GM19438 (cell line): Measurements from ENCODE around the gene DOCK6.

Experiments
- ATAC-seq: cut with Tn5 transposase; IDR thresholded peaks from one replicate; pipeline ENCODE4 v1.9.1; 2021; ENCODE audit warnings: low read depth; ENCODE audit not compliant: unreplicated experiment

Gene DOCK6

GRCh38 chr19:11261971-11262839 lies at the start of gene DOCK6:
Gene DOCK6 (minus strand): TSS chr19:11262524. CDS start chr19:11262440, 84 bp downstream.
- ATAC-seq, result no peak

- ATAC-seq, result no peak
Measured at GRCh38 chr19:11306337-11306736, 44.0 kb upstream of the DOCK6 start.

DNA sequence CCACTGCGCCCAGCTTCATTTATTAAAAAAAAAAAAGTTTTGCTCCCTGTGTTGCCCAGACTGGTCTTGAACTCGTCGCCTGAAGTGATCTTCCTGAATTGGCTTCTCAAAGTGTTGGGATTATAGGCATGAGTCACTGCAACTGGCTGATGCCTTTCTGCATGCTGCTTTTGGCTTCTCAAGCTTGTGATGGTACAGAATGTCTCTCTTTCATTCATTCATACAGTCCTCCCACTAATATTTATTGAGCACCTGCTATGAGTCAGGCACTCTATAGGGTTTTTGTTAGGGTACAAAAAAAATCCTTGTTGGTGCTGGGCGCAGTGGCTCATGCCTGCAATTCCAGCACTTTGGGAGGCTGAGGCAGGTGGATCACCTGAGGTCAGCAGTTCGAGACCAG lies 42.6 kb upstream of the DOCK6 start:
- no peak for ATAC-seq

DNA sequence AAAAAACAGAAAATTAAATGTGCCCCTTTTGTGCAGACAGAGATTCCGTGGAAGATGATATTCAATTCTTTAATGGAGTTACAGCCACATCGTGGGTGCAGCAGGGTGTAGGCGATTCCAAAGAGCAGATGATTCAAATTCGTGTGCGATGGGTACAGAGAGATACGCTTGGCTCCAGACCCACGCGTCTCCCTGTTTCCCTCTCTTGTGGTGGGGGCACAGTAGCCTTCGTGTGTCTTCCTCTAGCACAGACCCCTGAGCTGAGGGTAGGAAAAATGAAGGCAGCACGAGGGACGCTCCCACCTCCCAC lies 38.4 kb upstream of the DOCK6 start:
- ATAC-seq, result no peak

DNA sequence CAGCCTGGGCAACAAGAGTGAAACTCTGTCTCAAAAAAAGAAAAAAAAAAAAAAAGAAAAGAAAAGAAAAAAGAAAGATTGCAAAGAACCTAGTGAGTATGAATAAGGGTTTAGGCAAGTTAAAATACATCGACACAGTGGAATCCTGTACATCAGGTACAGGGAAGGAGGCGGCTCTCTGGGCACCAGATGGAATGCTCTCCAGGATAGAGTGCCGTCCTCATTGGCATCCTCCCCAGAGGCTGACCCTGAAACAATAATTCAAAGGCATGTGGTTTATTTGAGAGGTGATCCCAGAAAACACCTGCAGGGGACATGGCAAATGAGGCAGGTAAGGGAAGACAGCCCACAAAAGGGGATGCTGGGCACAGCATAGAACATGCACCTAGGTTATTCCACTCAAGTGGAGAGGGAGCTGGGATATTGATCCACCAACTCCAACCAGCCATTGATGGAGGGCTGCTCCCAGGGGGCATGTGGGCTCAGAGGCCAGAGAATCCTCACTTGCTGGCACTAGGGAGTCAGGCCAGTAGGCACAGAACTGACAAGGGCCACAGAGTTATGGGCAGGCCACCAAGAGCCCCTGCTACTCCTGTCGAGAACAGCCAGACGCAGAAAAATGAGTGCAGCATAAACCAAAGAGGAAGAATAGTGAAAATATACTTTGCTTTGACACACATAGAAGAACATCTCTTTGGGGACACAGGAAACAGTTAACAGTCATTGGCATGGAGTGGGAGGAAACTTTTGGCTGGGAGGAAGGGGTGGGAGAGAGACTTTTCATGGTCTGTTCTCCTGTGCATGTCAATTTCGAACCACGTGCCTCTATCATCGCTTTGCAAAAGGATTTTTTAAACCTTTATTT lies 37.9 kb upstream of the DOCK6 start:
- ATAC-seq, result no peak

DNA sequence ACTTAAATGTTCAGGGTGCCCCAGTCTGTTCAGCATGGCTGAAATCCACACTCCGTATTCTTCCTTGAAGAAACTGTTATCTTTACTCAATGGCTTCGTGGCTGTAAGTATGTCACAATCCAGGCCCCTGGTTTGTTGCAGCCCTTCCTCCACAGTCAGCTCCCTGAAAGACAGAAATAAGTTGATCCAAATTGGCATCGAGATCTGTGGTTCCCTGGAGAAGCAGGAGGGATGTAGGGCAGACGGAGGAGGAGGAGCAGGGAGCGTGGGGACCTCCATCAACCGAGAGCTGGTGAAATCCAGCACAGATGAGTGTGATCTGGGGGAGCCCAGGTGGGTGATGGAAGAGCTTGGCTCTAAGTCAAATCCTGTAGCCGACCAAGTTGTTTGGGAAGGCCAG lies 33.9 kb upstream of the DOCK6 start:
- no peak for ATAC-seq

GRCh38 chr19:11295665-11296245 lies 33.4 kb upstream of the DOCK6 start, which contains the start of gene TSPAN16:
Gene TSPAN16 (plus strand): TSS chr19:11296160. CDS start chr19:11296298, 138 bp downstream.
- ATAC-seq, result no peak

DNA sequence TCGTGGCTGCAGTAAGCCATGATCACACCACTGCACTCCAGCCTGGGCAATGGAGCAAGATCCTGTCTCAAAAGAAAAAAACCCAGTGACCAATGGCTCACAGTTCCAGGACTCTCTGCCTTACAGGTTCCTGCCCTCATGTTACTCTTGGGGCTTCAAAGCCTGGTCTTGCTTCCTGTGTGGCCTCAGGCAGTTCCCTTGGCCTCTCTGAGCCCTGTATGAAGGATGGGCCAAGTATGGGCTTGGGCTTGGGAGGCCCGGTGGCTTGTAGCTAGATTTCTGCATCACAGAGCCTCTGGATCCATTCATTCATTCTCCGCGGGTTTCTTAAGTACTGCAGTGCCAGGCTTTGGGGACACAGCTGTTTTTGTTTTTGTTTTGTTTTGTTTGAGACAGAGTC lies 32.9 kb upstream of the DOCK6 start:
- no peak for ATAC-seq

DNA sequence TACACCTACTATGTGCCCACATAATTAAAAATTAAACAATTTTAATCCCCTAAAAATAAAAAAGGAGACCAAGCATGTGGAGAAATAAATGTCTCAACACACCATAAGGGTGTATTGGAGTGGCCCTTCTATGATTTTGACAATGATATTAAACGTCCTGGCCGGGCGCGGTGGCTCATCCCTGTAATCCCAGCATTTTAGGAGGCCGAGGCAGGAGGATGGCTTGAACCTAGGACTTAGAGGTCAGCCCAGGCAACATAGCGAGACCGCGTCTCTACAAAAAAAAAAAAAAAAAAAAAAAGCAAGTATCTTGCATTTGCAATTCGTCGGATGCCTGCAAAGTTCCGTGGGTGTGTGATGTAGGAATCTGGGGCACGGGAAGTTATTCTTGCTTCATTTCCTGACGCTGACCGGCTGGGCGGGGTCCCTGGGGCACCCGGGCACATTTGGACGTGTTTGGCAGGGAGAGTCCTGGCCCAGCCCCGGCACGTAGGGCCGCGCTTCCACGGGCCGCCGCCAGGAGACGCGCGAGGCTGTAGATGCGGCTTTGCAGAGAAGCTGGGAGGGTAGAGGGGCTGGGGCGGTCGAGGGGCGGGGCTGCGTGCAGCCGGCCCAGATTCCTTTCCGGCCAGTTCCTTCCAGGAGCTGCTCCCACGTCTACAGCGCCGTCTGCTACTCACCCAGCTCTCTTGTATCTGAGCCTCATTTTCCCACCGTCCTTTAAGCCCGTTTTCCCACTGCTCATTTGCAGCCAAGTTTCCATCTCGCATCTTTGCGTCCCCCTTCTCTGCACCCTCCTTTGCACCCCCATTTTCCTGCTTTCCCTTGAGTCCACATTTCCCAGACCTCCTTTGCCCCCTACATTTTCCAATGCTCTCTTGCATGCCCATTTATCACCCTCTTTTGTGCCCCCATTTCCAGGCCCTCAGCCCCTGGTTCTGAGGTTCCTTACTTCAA lies 31.4 kb upstream of the DOCK6 start:
- ATAC-seq, result no peak

GRCh38 chr19:11291991-11292390 lies 29.7 kb upstream of the DOCK6 start:
- ATAC-seq, result no peak

- ATAC-seq, result no peak
Measured at GRCh38 chr19:11291415-11291814, 29.1 kb upstream of the DOCK6 start.

GRCh38 chr19:11290256-11290655 lies 27.9 kb upstream of the DOCK6 start:
- ATAC-seq, result no peak

DNA sequence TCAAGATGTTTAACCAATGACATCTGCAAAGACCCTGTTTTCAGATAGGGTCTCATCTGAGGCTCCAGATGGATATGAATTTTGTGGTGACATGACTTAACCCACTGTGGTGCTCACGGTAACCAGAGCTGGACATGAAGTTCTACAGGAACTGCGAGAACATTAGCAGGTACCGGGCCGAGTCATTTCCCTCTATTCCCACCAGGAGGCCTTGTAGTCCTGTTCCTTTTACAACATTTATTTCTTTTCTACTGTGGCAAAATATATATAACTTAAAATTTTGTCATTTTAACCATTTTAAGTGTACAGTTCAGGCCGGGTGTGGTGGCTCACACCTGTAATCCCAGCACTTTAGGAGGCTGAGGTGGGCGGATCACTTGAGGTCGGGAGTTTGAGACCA lies 26.0 kb upstream of the DOCK6 start:
- ATAC-seq, result no peak

DNA sequence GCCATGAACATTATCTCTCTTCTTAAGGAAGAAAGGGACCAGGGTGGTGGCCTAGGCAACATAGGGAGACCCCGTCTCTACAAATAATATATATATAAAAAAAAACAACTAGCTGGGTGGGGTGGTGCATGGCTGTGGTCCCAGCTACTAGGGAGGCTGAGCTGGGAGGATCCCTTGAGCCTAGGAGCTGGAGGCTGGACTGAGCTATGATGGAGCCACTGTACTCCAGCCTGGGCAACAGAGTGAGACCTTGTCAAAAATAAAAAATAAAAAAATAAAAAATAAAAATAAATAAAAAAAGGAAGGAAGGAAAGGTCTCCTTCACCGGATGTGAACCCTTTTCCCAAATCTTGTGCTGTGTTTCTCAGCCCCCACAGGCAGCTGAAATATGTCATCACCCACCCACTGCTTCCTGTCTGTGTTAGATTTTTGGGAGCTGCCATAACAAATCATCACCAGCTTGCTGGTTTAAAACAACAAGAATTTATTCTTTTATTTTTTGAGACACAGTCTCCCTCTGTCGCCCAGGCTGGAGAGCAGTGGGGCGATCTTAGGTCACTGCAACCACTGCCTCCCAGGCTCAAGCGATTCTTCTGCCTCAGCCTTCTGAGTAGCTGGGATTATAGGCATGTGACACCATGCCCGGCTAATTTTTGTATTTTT lies 24.1 kb upstream of the DOCK6 start:
- ATAC-seq, result no peak

DNA sequence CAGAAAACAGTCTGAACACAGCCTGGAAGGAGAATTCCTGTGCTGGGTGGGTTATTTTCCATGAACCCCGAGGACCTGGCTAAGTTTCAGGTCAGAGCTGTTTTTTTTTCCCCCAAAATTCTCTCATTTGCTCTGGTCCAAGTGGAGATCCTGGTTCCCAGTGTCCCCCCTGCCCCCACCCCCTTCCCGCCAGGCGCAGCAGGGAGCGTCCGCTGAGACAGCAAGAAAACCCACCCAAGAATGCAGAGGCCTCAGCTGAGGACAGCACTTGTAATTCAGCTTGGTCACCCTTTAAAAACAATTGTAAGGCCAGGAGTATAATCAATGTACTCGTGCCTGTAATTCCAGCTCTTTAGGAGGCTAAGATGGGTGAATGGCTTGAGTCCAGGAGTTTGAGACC lies 22.2 kb upstream of the DOCK6 start:
- ATAC-seq, result no peak

DNA sequence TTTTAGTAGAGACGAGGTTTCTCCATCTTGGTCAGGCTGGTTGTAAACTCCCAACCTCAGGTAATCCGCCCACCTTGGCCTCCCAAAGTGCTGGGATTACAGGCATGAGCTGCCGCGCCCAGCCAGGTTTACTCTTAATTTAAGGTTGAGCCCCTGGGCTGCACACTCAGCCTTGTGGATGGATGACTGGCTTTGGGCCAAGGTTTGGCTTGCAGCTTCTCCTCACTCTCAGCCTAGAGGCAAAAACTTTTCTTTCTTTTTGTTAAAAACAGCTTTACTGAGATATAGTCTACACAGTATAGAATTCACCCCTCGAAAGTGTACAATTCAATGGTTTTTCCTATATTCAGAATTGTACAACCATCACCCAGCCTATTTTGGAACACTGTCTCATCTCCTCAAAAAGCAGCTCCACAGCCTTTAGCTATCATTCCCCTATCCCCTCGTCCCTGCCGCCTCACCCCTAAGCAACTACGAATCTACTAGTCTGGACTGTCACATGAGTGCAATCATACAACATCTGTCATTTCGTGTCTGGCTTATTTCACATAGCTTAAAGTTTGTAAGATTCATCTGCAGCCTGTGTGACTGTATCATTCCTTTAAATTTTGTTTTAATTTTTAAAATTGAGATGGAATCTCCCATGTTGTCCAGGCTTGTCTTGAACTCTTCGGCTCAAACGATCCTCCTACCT lies 19.2 kb upstream of the DOCK6 start:
- no peak for ATAC-seq

DNA sequence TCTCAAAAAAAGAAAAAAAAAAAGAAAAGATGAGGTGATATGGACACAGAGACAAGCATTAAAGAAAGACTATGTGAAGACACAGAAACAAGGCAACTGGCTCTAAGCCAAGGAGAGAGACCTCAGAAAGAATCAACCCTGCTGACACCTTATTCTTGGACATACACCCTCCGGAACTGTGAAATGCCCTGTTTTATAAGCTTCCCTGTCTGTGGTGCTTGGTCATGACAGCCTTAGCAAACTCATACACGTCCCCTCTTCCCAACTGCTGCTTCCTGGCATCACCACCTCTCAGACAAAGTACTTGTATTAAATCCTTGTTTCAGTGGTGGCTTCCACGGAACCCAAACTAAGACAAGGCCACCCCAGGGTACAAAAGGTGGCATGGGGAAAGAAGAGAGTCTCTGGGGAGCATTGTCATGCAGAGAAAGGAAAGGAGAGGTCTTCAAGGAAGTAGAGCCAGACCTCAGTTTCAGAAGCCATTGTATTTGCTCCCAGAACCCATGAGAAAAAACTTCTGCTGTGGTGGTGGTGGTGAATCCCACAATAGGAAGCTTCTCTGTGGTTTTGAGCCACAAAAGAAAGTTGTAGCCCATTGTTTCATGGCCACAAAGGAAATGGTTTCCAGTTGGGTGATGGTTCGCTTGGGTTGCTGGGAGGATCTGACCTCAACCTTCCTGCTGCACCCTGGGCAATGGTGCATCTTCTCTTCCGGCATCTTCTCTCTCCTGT lies 17.3 kb upstream of the DOCK6 start:
- no peak for ATAC-seq

DNA sequence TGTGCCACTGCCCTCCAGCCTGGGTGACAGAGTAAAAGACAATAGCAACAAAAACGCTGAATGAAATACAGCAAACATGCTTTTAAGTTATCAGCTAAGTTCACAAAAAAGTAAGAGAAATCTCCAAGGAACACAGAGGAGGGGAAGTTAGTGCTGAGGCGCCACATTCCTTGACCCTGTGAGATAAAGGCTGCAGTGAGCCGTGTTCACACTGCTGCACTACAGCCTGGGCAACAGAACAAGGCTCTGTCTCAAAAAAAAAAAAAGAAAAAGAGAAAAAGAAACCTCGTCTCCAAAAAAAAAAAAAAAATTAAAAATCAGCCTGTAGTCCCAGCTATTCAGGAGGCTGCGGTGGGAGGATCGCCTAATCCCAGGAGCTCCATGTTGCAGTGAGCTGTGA lies 16.3 kb upstream of the DOCK6 start:
- no peak for ATAC-seq
